T-cell (primary cell): ENCODE data around the gene CYP1A2. TPM values are rescaled to one million over a fixed set of nuclear protein-coding genes. Genes with fewer than 3 reads are reported as not detected.

Source experiments
- ATAC-seq, 4 experiments: fragments of 200-7000 bp in 3 of 4; fragments of 150-1000 bp in 1 of 4; cut with Tn5 transposase; replicated peaks in 1 of 4; 1 replicate in 3 of 4; 2 replicates in 1 of 4; pipeline ENCODE4 v1.10.0; 2021; ENCODE audit warnings: moderate library complexity in 3 of 4, mild to moderate bottlenecking in 2 of 4, moderate number of reproducible peaks in 1 of 4
- CTCF ChIA-PET, 2 donors: fragments of 300-600 bp; sonication (Branson Sonifier 250); formaldehyde crosslinking; loops; one replicate each; lab custom pipeline; 2022; ENCODE audit warnings: antibody characterized with exemption in 2 of 2; lab: Charles Lee
- POLR2A ChIA-PET, 2 donors: fragments of 300-600 bp; sonication (Branson Sonifier 250); formaldehyde crosslinking; loops; one replicate each; lab custom pipeline; 2022; ENCODE audit warnings: antibody characterized with exemption in 2 of 2; lab: Charles Lee
- DNase-seq, 35 experiments: peaks; one replicate each; pipeline versions ENCODE4 v3.0.0 to v3.0.0-alpha.2; 2013 to 2023
- H3K27ac ChIP-seq: one replicate; pipeline ENCODE4 v1.5.1; 2013; ENCODE audit warnings: low read length
- H3K27me3 ChIP-seq, 2 experiments: replicated peaks in 1 of 2; 1 replicate in 1 of 2; 2 replicates in 1 of 2; pipeline versions ENCODE4 v1.6.1 to v1.7.0; 2013; ENCODE audit warnings: low read length in 1 of 2, mixed read lengths in 1 of 2; ENCODE audit not compliant: control insufficient read depth in 2 of 2, insufficient read depth in 2 of 2; ENCODE audit errors: extremely low read depth in 1 of 2
- H3K36me3 ChIP-seq, 2 donors: 1 replicate in 1 of 2; 2 replicates in 1 of 2; pipeline versions ENCODE4 v1.6.1 to v1.7.0; 2013; ENCODE audit warnings: low read length in 1 of 2; ENCODE audit not compliant: control insufficient read depth in 2 of 2, insufficient read depth in 1 of 2; ENCODE audit errors: extremely low read depth in 1 of 2
- H3K4me1 ChIP-seq, 2 experiments: 1 replicate in 1 of 2; 2 replicates in 1 of 2; pipeline versions ENCODE4 v1.6.1 to v1.7.0; 2013; ENCODE audit warnings: low read length in 2 of 2, mixed read lengths in 1 of 2; ENCODE audit not compliant: insufficient read depth in 2 of 2, control insufficient read depth in 1 of 2; ENCODE audit errors: extremely low read depth in 1 of 2
- H3K4me3 ChIP-seq, 2 donors: 1 replicate in 1 of 2; 2 replicates in 1 of 2; pipeline versions ENCODE4 v1.5.1 to v1.7.0; 2013; ENCODE audit warnings: mild to moderate bottlenecking in 2 of 2, low read length in 1 of 2, moderate library complexity in 1 of 2; ENCODE audit not compliant: control insufficient read depth in 1 of 2; ENCODE audit errors: extremely low read depth in 1 of 2
- H3K9me3 ChIP-seq: 2 replicates; pipeline ENCODE4 v1.7.0; 2013
- H3K27ac Mint-ChIP-seq, 2 donors: one replicate each; pipeline ENCODE4 v1.8.0; 2020 to 2021; ENCODE audit warnings: mild to moderate bottlenecking in 2 of 2, mixed read lengths in 2 of 2
- H3K27me3 Mint-ChIP-seq, 2 donors: one replicate each; pipeline ENCODE4 v1.8.0; 2021 to 2022; ENCODE audit warnings: mixed read lengths in 2 of 2
- H3K36me3 Mint-ChIP-seq: one replicate; pipeline ENCODE4 v1.8.0; 2021; ENCODE audit warnings: mixed read lengths
- H3K4me1 Mint-ChIP-seq, 3 donors: one replicate each; pipeline ENCODE4 v1.8.0; 2020 to 2022; ENCODE audit warnings: mixed read lengths in 3 of 3, mild to moderate bottlenecking in 1 of 3
- H3K4me3 Mint-ChIP-seq, 3 donors: one replicate each; pipeline ENCODE4 v1.8.0; 2020 to 2022; ENCODE audit warnings: mild to moderate bottlenecking in 3 of 3, mixed read lengths in 3 of 3, moderate library complexity in 3 of 3
- H3K9me3 Mint-ChIP-seq, 3 donors: one replicate each; pipeline ENCODE4 v1.8.0; 2020 to 2022; ENCODE audit warnings: mixed read lengths in 3 of 3
- WGBS: methylation state at CpG from one replicate; pipeline ENCODE4 v1.1.5; 2013; ENCODE audit warnings: missing lambda C conversion rate; ENCODE audit not compliant: insufficient coverage; 5-methylcytosine and 5-hydroxymethylcytosine counted together
- total RNA-seq, 35 experiments: library from RNA in 6 of 35; stranded (reverse) in 6 of 35; fragments of 120-200 nt in 1 of 35; gene quantifications; one replicate each; pipeline versions ENCODE4 v1.2.1 to v1.2.4 and lab custom pipeline; 2013 to 2026

Gene CYP1A2
- total RNA-seq, 5 donors from 2014 or later (not counting 1 experiment from before 2014, with no cell fraction given): not detected

GRCh38 chr15:74746389-74746788, 2.3 kb upstream of the CYP1A2 start:
- H3K9me3 Mint-ChIP-seq: no peaks in the 10 kb centered on the region
- Histone ChIP-seq H3K36me3 (no peaks in the 10 kb centered on the region), H3K27me3 (peaks cover 0 to 11% of the 10 kb centered on the region in 2 experiments), H3K4me1 (no peaks in the 10 kb centered on the region), H3K4me3 (no peak overlapping the region), H3K27ac (no peak overlapping the region), H3K9me3 (no peaks in the 10 kb centered on the region)
- ChIA-PET POLR2A (no interaction called here), CTCF (no interaction called here)
- no peaks in the 10 kb centered on the region for H3K36me3 Mint-ChIP-seq
- peaks cover 5 to 7% of the 10 kb centered on the region in 2 donors for H3K27me3 Mint-ChIP-seq
- H3K4me1 Mint-ChIP-seq: no peaks in the 10 kb centered on the region
- WGBS: 100% methylated on average over 1 of the region's 4 CpGs
- ATAC-seq: no peak
- no peak for DNase-seq
- no peak overlapping the region for H3K27ac Mint-ChIP-seq
- H3K4me3 Mint-ChIP-seq: no peak overlapping the region

- ChIA-PET POLR2A (no interaction called here), CTCF (no interaction called here)
- Mint-ChIP-seq H3K36me3 (no peaks in the 10 kb centered on the region), H3K4me1 (no peaks in the 10 kb centered on the region), H3K27me3 (no peaks in the 10 kb centered on the region), H3K4me3 (no peak overlapping the region), H3K27ac (no peak overlapping the region), H3K9me3 (no peaks in the 10 kb centered on the region)
- Histone ChIP-seq H3K4me1 (no peaks in the 10 kb centered on the region), H3K4me3 (no peak overlapping the region), H3K9me3 (no peaks in the 10 kb centered on the region), H3K27ac (no peak overlapping the region), H3K36me3 (no peaks in the 10 kb centered on the region), H3K27me3 (peaks cover 0 to 10% of the 10 kb centered on the region in 2 experiments)
- 86% methylated on average over 15 of the region's 20 CpGs for WGBS
- ATAC-seq (no peak), DNase-seq (no peak)
Observed at GRCh38 chr15:74749832-74750231, 1.2 kb downstream of the CYP1A2 start.

GRCh38 chr15:74750751-74751150, 2.1 kb downstream of the CYP1A2 start:
- no peak for DNase-seq
- no peak overlapping the region for H3K4me3 ChIP-seq
- H3K36me3 ChIP-seq: no peaks in the 10 kb centered on the region
- ChIA-PET CTCF (no interaction called here), POLR2A (no interaction called here)
- ATAC-seq: no peak
- H3K27ac ChIP-seq: no peak overlapping the region
- no peak overlapping the region for H3K27ac Mint-ChIP-seq
- H3K4me1 ChIP-seq: no peaks in the 10 kb centered on the region
- H3K4me3 Mint-ChIP-seq: no peak overlapping the region
- H3K9me3 ChIP-seq: no peaks in the 10 kb centered on the region
- H3K36me3 Mint-ChIP-seq: no peaks in the 10 kb centered on the region
- WGBS: 0% methylated on average over 1 of the region's 2 CpGs
- no peaks in the 10 kb centered on the region for H3K9me3 Mint-ChIP-seq
- H3K27me3 ChIP-seq: peaks cover 0 to 11% of the 10 kb centered on the region in 2 experiments
- no peaks in the 10 kb centered on the region for H3K27me3 Mint-ChIP-seq
- H3K4me1 Mint-ChIP-seq: no peaks in the 10 kb centered on the region

GRCh38 chr15:74752011-74752410, 3.4 kb downstream of the CYP1A2 start:
- no peaks in the 10 kb centered on the region for H3K4me1 Mint-ChIP-seq
- Histone ChIP-seq H3K27ac (no peak overlapping the region), H3K36me3 (no peaks in the 10 kb centered on the region), H3K4me3 (no peak overlapping the region), H3K9me3 (no peaks in the 10 kb centered on the region), H3K27me3 (peaks cover 0 to 15% of the 10 kb centered on the region in 2 experiments), H3K4me1 (no peaks in the 10 kb centered on the region)
- no peaks in the 10 kb centered on the region for H3K36me3 Mint-ChIP-seq
- ATAC-seq (no peak), DNase-seq (no peak)
- H3K27ac Mint-ChIP-seq: no peak overlapping the region
- H3K9me3 Mint-ChIP-seq: no peaks in the 10 kb centered on the region
- POLR2A ChIA-PET: no interaction called here
- 90% methylated on average over 8 of the region's 8 CpGs for WGBS
- no peak overlapping the region for H3K4me3 Mint-ChIP-seq
- CTCF ChIA-PET: no interaction called here
- H3K27me3 Mint-ChIP-seq: no peaks in the 10 kb centered on the region

- H3K4me3 ChIP-seq: no peak overlapping the region
- CTCF ChIA-PET: no interaction called here
Observed at GRCh38 chr15:74752531-74752930, 3.9 kb downstream of the CYP1A2 start.

GRCh38 chr15:74754593-74755215, 6.1 kb downstream of the CYP1A2 start:
- Histone ChIP-seq H3K36me3 (no peaks in the 10 kb centered on the region), H3K27ac (no peak overlapping the region), H3K9me3 (no peaks in the 10 kb centered on the region), H3K27me3 (peaks cover 0 to 15% of the 10 kb centered on the region in 2 experiments), H3K4me1 (no peaks in the 10 kb centered on the region), H3K4me3 (no peak overlapping the region)
- ChIA-PET CTCF (interaction anchor here in 1 of 2 donors (0.6 to 0.7 kb wide), 2 partner anchors 14 to 75 kb away, joined by 4 to 5 read pairs; no protein-coding TSS in a partner anchor), POLR2A (interaction anchor here in 1 of 2 donors (0.6 kb wide), 1 partner anchor 9 kb away, joined by 5 read pairs; no protein-coding TSS in a partner anchor)
- Mint-ChIP-seq H3K4me1 (no peaks in the 10 kb centered on the region), H3K4me3 (no peak overlapping the region), H3K9me3 (no peaks in the 10 kb centered on the region), H3K27ac (no peak overlapping the region), H3K27me3 (peaks cover 0 to 2% of the 10 kb centered on the region in 2 donors), H3K36me3 (no peaks in the 10 kb centered on the region)
- WGBS: 97% methylated on average over 18 of the region's 20 CpGs
- ATAC-seq (no peak), DNase-seq (no peak)

More at GRCh38 chr15:74752531-74752930, 3.9 kb downstream of the CYP1A2 start:
- POLR2A ChIA-PET: no interaction called here
- no peaks in the 10 kb centered on the region for H3K9me3 ChIP-seq
- no peaks in the 10 kb centered on the region for H3K4me1 ChIP-seq
- H3K36me3 ChIP-seq: no peaks in the 10 kb centered on the region
- H3K27ac ChIP-seq: no peak overlapping the region
- WGBS: 90% methylated on average over 1 of the region's 5 CpGs
- ATAC-seq (no peak), DNase-seq (no peak)
- Mint-ChIP-seq H3K4me3 (no peak overlapping the region), H3K36me3 (no peaks in the 10 kb centered on the region), H3K27me3 (no peaks in the 10 kb centered on the region), H3K4me1 (no peaks in the 10 kb centered on the region), H3K9me3 (no peaks in the 10 kb centered on the region), H3K27ac (no peak overlapping the region)
- peaks cover 0 to 15% of the 10 kb centered on the region in 2 experiments for H3K27me3 ChIP-seq
